RWPE1 (cell line): ENCODE measurements around the gene COL27A1.

Source experiments
- CTCF ChIA-PET: fragments of 350-600 bp; sonication (Branson Sonifier 250); formaldehyde crosslinking; extraction: SDS; loops from one replicate; lab custom pipeline; 2021; lab: Yijun Ruan, JAX
- POLR2A ChIA-PET: fragments of 400-600 bp; formaldehyde crosslinking; extraction: SDS; loops from one replicate; lab custom pipeline; 2020; ENCODE audit warnings: antibody characterized with exemption; ENCODE audit not compliant: low non-redundant PET; lab: Yijun Ruan, JAX
- DNase-seq: peaks from one replicate; pipeline ENCODE4 v3.0.0; 2012; ENCODE audit warnings: low spot score
- H3K27ac ChIP-seq: fragments of 450-650 bp; 2 replicates; pipeline ENCODE4 v1.5.1; 2017
- CTCF ChIP-seq: fragments of 450-650 bp; conservative IDR thresholded peaks from 2 replicates; pipeline ENCODE4 v1.5.1; 2017; ENCODE audit warnings: low read depth, mild to moderate bottlenecking

COL27A1 gene

DNA sequence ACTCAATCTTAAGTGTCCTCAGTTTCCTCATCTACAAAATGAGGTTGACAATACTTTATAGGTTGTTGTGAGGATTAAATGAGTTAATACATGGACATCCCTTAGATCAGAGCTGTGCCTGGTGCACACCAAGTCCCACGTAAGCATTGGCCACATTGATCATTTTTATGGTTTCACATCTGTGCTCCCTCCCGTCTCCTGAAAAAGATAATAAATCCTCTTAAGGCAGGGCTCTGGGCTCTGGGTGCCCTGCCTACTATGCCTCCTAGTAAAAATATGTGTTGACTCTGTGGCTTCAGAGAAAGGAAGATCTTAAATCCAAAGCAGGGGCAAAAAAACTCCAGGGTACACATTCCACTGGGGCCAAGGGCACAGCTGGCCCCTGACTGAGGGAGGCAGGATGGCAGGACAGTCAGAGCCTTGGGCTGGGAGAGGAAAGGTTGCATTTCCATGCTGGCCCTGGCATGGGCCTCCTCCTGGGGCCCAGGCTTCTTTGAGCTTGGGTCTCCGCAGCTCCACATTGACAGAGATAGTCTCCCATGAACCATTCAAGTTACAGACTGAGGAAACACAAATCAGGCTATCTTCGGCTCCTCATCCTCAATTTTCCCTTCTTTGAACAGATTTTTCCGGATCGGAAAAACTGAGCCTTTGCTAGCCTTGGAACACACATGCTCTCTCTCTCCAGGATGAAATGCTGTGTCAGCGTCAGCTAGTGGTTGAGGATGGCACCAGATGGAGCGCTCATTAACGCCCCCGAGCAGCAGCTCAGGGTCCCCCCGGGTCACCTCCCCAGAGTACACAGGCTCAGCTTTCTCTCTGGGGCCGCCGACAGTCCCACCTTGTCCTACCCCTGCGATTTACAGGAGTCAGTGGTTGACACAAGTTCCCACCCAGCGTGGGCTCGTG is 33.9 kb upstream of the COL27A1 start:
- ChIA-PET POLR2A (no interaction called here), CTCF (interaction anchor here (0.5 to 1.0 kb wide), 3 partner anchors 10 to 193 kb away, joined by 3 to 4 read pairs (median 3); no protein-coding TSS in a partner anchor)
- no peak for TF ChIP-seq CTCF
- H3K27ac ChIP-seq = no peak overlapping the region
- no peak for DNase-seq

- no peak for DNase-seq
- ChIA-PET CTCF (interaction anchor here (0.8 to 1.1 kb wide), 3 partner anchors 14 to 166 kb away, joined by 4 to 6 read pairs (median 4); no protein-coding TSS in a partner anchor), POLR2A (no interaction called here)
- no peak overlapping the region for H3K27ac ChIP-seq
- TF ChIP-seq CTCF = no peak
Observed at GRCh38 chr9:114122136-114123027, 33.0 kb upstream of the COL27A1 start.

GRCh38 chr9:114123031-114123977 is 32.0 kb upstream of the COL27A1 start:
- ChIA-PET CTCF (interaction anchor here (0.8 to 1.1 kb wide), 3 partner anchors 15 to 168 kb away, joined by 4 to 6 read pairs (median 4); no protein-coding TSS in a partner anchor), POLR2A (no interaction called here)
- no peak for TF ChIP-seq CTCF
- no peak overlapping the region for H3K27ac ChIP-seq
- no peak for DNase-seq

DNA sequence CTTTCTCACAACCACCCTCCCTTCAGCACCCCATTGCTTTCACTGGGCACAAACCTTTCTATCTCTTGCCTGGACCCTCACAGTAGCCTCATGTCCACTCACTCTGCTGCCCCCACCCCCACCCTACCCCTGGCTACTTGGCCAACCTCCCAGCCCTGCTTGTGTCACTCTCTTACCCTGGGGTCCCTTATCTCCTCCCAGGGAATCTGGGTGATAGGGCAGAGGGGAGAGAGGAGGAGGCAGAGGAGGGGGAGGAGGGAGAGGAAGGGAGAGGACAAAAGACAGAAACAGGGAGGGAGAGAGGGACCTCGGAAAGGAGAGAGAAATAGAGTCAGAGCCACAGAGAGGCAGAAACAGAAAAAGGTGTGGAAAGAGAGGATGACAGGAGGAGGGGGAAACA is 31.2 kb upstream of the COL27A1 start:
- ChIA-PET CTCF (interaction anchor here (0.9 to 2.7 kb wide), 2 partner anchors 16 to 167 kb away, joined by 4 to 15 read pairs; no protein-coding TSS in a partner anchor), POLR2A (no interaction called here)
- no peak for TF ChIP-seq CTCF
- no peak for DNase-seq
- no peak overlapping the region for H3K27ac ChIP-seq

DNA sequence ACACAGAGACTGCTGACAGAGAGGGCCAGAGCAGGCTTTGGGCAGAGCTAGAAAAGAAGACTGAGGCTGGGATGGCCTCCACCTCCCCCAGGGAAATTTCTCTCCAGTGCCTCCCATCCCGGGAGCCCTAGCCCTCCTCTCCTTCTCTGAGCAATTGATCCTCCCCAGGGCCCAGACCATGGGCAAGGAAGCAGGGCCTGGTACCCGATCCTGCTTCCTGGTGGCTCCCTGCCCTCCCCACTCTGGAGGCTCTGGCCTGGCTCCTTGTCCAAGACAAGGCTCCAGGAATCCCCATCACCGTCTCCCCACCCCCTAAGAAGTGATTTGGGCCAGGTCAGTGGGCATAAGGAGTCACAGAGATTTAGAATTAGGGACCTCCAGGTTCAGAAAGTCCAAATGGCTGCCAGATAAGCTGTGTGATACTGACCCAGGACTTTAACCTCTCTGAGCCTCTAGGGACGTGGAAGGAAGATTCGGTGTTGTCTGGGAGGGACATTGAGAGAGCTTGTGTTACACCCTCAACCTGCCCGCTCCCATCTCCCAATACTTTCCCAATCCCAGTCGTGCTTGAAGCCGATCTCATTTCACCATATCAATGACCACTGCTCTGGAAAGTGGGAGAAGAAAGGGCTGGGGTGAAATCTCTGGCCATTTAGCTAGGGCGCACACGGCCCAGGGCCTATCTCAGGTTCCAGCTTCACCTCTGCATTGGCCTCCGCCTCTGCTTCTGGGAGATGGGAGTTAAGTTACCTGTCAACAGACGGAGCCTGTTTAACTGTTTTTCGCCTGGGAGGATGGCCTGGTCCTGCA is 30.5 kb upstream of the COL27A1 start:
- TF ChIP-seq CTCF = no peak
- H3K27ac ChIP-seq = no peak overlapping the region
- DNase-seq = no peak
- ChIA-PET CTCF (interaction anchor here (2.7 kb wide), 1 partner anchor 17 kb away, joined by 15 read pairs; no protein-coding TSS in a partner anchor), POLR2A (no interaction called here)
